NCI-H446 treated with DMSO at 0.1 percent for 48 hours (cell line): ENCODE results near the gene IGSF1.

Experiments used
- DNase-seq: peaks from one replicate; lab custom pipeline; 2025; lab: John Stamatoyannopoulos, UW

IGSF1 gene, protein sequence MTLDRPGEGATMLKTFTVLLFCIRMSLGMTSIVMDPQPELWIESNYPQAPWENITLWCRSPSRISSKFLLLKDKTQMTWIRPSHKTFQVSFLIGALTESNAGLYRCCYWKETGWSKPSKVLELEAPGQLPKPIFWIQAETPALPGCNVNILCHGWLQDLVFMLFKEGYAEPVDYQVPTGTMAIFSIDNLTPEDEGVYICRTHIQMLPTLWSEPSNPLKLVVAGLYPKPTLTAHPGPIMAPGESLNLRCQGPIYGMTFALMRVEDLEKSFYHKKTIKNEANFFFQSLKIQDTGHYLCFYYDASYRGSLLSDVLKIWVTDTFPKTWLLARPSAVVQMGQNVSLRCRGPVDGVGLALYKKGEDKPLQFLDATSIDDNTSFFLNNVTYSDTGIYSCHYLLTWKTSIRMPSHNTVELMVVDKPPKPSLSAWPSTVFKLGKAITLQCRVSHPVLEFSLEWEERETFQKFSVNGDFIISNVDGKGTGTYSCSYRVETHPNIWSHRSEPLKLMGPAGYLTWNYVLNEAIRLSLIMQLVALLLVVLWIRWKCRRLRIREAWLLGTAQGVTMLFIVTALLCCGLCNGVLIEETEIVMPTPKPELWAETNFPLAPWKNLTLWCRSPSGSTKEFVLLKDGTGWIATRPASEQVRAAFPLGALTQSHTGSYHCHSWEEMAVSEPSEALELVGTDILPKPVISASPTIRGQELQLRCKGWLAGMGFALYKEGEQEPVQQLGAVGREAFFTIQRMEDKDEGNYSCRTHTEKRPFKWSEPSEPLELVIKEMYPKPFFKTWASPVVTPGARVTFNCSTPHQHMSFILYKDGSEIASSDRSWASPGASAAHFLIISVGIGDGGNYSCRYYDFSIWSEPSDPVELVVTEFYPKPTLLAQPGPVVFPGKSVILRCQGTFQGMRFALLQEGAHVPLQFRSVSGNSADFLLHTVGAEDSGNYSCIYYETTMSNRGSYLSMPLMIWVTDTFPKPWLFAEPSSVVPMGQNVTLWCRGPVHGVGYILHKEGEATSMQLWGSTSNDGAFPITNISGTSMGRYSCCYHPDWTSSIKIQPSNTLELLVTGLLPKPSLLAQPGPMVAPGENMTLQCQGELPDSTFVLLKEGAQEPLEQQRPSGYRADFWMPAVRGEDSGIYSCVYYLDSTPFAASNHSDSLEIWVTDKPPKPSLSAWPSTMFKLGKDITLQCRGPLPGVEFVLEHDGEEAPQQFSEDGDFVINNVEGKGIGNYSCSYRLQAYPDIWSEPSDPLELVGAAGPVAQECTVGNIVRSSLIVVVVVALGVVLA (N-terminal part only)

DNA sequence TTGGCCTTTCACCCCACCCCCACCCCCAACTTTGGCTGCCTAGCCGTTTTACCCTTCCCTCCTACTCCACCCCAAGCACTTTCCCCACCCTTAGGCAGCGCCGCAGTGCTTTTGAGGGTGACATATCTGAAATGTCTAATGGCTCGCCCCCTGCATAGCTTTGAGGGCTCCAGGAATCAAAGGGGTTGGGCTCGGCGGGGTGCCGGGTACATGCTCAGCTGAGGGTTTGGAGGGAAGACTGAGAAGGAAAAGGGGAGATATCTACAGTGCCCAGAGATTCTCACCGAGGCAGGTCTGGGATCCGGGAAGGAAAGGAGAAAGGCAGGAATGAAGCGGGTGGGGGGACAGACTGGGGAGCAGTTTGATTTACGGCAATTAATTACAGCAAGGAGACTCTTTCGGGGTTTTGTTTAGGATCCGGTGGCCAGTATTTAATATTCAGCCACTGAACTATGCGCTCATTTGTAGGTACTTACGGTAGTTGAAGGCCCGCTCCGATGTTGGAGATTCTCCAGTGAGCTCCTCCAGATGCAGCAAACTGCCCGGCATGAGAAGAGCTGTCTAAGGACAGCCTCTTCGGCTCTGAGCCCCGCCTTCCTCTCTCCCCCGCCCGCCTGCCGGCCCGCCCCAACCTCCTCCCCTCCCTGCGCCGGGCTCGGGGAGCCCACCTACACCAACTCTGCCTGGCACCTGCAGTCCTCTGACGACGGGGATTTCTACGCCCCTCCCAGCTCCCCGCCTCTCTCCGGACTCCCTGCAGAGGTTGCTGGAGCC is at the start of gene IGSF1:
Gene IGSF1 (minus strand): TSS at position 569 of the 774 bp plus-strand sequence. CDS start 2,632 bp downstream, outside the sequence.
- DNase-seq, result peak; percentile 9

DNA sequence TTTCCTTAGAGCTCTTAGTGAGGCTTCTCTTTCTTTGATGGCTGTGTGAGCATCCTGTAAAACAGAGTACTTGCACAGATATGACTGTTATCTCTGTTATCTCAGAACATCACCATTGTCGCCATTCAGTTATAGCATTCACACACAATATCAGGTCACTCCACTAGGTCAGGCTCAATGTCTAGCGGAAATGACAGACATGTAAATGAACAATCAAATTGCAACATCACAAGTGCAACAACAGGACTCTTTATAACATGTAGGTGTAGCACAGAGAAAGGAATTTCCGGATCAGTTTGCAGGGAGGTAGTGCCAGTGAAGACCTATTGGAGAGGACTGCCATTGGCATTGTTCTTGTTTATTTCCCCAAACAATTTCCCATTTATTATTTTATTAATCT is 43.2 kb upstream of the IGSF1 start:
- no peak for DNase-seq

DNA sequence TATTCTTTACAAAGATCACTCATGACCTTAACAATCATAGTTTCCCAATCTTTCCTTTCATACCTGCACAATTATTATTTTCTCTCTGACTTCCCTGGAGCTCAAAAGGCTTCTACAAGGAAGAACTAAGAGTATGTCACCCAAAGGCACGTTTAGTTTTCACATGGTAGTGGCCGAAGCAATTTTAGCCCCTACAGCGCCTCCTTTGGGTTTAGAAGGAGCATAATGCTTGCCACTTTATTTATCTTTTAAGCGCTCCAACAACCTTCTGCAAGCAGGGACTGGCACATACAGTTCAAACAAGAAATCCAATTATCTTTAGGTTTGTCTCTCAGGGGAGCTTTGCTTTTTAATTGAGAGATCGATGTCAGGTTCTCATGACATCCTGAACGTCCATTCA is 42.0 kb upstream of the IGSF1 start:
- DNase-seq, result no peak

GRCh38 chrX:131330735-131331134 is 41.6 kb upstream of the IGSF1 start:
- no peak for DNase-seq

DNA sequence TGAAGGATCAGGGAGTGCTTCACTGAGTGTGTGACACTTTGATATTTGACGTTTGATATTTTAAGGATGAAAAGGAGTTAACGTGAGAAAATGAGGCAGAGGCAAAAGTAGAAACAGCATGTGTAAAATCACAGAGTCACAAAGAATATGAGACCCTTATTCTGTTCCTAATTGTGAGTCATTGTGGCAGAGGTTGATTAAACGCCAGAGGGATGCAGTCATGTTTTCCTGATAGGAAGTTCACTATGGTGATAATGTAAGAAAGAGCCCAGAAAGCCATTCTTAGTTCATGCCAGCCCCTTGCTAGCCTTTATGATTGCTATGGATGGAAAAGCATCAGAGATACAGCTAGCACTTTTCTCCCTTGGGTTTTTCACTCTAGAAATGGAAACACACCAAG is 33.5 kb upstream of the IGSF1 start:
- no peak for DNase-seq

GRCh38 chrX:131317326-131317725 is 28.2 kb upstream of the IGSF1 start:
- no peak for DNase-seq

DNA sequence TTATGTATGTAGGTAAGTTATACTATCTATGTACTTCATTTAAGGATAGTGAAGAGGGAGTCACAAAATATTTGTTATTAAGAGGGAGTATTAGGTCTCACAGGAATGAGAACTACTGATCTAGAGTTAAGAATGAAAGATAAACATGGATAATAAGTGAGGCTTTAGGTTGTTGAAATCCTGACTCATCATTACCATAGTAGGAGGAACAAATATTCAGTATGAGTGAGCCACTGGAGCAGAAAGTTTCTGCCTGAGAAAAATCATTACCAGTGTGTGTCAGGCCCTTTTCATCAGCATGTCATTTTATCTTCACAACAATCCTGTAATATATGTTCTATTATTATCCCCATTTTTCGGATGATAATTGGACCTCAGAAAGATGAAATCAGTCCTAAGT is 27.2 kb upstream of the IGSF1 start:
- DNase-seq, result no peak

DNA sequence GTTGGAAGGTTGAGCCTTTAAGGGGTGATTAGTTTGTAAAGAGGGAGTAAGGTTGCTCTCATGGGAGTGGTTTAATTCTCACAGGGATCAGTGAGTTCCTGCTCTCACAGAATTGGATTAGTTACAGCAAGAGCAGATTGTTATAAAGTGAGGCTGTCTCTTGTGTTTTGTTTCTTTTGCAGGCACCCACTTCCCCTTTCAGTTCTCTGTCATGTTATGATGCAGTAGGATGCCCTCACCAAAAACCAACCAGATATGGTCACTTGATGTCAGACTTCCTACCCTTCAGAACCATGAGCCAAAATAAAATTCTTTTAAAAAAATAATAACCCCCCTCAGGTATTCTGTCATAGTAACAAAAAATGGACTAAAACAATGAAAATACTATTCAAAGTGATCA is 19.9 kb upstream of the IGSF1 start:
- no peak for DNase-seq

DNA sequence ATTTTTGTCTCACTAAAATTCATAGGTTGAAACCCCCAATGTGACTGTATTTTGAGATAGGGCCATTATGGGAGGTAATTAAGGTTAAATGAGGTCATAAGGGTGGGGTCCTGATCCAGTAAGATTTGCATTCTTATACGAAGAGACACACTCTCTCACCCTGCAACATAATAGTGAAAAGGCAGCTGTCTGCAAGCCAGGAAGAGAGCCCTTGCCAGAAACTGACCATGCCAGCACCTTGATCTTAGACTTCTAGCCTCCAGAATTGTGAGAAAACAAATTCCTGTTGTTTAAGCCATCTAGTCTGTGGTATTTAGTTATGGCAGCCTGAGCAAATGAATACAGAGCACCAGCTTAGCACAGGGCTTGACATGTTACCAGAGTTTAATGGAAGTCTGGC is 17.5 kb upstream of the IGSF1 start:
- no peak for DNase-seq

- DNase-seq, result no peak
Observed at GRCh38 chrX:131305926-131306325, 16.8 kb upstream of the IGSF1 start.

GRCh38 chrX:131302701-131303100 is 13.6 kb upstream of the IGSF1 start:
- no peak for DNase-seq

DNA sequence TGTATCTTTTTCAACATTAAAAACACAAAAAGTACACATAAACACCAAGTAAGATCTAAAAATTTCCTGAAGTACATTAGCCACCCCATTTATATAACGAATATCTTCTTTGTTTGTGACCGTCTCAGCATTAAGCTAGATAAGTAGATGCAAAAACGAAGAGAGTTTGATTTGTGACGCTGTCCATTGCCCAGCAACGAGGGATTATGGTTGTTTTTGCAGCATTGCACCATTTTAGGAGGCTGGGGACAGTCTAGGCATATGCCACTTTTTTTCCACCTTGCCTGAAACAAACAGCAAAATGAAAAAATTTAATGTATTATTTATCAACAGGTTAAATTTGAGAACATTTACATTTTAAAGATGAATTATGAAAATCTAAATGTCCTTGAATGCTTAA is 12.0 kb upstream of the IGSF1 start:
- no peak for DNase-seq

GRCh38 chrX:131298846-131299245 is 9.7 kb upstream of the IGSF1 start:
- DNase-seq, result no peak

DNA sequence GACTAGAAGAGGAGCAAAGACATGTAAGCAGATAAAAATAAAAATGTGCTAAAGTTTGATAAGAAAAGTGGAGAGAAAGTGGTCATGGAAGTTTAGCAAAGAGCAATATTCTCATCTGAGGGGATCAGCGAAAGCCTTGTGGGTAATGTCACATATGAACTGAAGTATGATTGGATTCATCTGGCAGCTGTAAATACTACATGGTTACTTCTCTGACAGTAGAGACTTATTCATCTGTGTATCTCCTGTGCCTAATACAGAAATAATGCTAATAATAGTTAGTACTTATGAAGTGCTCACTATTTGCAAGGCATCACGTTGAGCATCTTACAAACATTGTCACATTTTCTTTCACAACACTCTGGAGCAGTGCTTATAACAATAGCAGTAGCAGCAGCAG is 8.9 kb upstream of the IGSF1 start:
- DNase-seq, result no peak

DNA sequence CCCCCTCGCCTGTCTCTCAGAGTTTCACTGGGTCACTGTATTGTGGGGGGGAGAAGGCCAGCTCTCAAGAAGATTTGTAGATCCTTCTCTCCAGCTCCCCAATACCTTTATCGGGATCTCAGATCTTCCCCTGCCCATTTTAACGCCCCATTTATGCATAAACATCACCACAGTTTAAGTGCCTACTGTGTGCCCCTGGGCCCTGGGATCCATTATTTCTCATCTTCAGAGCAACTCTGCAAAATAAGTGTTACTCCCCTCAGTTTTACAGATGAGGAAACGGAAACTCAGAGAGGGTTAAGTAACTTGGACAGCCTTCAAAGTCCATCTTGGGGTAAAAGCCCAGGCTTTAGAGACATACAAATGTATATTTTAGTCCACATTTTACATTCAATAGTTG is 421 bp upstream of the IGSF1 start:
- no peak for DNase-seq

DNA sequence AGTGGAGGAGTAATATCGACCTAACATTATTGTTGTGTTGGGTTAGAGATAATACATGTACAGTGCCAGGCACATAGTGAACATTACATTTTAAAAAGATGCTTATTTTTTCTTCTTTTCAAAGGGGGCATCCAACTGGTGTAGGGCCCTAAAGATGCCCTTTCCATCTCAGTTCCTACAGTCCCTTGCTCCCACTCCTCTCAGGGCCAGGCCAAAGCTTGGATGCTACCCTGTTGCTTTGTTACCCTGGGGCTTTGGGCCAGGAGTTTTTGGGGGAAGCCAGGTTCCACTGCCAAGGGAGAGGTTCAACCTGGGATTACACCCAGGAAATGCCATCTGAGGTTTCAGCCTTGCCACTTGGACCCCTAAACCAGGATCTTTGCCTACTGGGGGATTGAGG is 918 bp downstream of the IGSF1 start:
- no peak for DNase-seq

DNA sequence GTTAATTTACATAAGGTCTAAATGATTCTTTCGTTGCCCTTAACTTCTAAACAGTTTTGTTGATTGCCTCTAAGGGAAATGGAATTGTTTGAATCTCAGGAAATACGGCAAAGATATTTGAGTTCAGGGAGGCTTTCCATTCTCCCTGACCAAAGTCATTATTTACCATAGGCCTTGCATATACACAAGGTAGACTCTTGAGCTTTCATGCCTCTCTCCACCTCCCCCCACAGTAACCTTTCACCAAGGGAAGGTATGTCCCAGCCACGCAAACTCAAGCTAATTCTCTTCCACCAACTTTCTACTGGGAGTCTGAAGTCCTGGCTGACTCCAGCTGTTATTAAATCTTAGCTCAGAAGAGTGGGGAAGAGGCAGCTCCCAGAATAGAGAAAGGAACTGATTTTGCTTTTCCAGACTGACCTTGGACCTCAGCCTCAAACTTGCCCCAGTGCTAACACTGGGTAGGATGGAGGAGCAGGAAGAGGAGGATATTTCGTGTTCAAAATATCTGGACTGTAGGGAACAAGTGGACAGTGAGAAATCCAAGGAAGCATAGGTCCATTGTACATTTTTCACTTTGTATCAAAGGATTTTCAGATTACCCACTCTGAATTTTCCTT is 1.4 kb downstream of the IGSF1 start:
- no peak for DNase-seq

- no peak for DNase-seq
Observed at GRCh38 chrX:131279617-131280016, 9.5 kb downstream of the IGSF1 start.

DNA sequence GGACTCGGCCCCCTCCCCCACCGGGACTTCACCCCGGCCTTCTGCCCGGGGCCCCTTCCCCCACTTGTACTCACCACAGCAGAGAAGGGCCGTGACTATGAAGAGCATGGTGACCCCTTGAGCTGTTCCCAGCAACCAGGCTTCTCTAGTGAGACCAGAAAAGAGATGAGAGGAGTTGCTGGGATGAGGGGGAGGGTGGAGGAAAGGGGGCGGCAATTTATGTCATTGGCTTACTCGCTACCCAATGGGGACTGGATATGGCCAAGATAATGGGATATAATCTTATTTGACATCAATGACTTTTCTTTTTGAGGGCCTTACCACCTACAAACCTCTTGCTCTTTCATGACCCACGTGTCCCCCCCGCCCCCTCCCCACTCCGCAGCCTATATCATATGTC is 9.9 kb downstream of the IGSF1 start:
- no peak for DNase-seq

- DNase-seq, result no peak
Observed at GRCh38 chrX:131277543-131278136, 11.5 kb downstream of the IGSF1 start.

DNA sequence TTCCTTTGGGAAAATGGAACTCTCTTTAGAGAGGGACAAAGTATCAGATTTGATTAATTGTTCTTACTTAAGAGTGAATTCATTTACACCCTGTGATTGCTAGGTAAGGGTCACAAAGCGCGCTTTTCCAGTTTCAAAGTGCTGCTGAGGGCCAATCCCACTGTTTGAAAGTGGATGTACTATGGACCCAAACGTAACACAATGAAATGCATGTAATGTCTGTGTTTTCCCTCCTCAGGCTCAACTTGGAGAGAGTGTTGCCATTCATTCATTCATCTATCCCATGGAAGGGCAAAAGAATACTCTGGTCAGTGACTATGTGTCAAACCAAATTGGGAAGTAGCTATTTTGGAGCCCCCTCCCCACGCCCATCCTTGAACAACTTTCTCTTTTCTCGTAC is 16.1 kb downstream of the IGSF1 start:
- no peak for DNase-seq
